BJ (cell line): Measurements from ENCODE around the gene HIVEP3. TPM values are rescaled to one million over a fixed set of nuclear protein-coding genes. Genes with fewer than 3 reads are reported as not detected.

Source experiments
- CTCF ChIA-PET: fragments of 350-600 bp; formaldehyde crosslinking; extraction: SDS; loops from one replicate; lab custom pipeline; 2021; ENCODE audit warnings: antibody characterized with exemption, inconsistent platforms; lab: Yijun Ruan, JAX
- POLR2A ChIA-PET: fragments of 300-600 bp; sonication (Branson Sonifier 250); formaldehyde crosslinking; extraction: SDS; loops from one replicate; lab custom pipeline; 2021; ENCODE audit warnings: antibody characterized with exemption; lab: Charles Lee
- DNase-seq: peaks from one replicate; pipeline ENCODE4 v3.0.0-alpha.2; 2011; ENCODE audit warnings: low read depth
- H3K27me3 ChIP-seq: 2 replicates; pipeline ENCODE4 v1.6.0; 2011; ENCODE audit warnings: low read length; ENCODE audit not compliant: control insufficient read depth, insufficient read depth
- H3K36me3 ChIP-seq: 2 replicates; pipeline ENCODE4 v1.5.1; 2011; ENCODE audit warnings: low read length; ENCODE audit not compliant: control insufficient read depth, insufficient read depth
- H3K4me3 ChIP-seq: 2 replicates; pipeline ENCODE4 v1.5.1; 2011; ENCODE audit warnings: low read depth, mild to moderate bottlenecking, control low read depth, low read length
- polyA plus RNA-seq: library from polyadenylated mRNA; depleted of rRNA; stranded (reverse); fragments of >200 nt; gene quantifications from 2 replicates; pipeline ENCODE4 v1.2.3, GENCODE V29; 2011
- TF ChIP-seq, protein P1 (sequence below): IDR thresholded peaks from 2 replicates; pipeline ENCODE4 v1.5.1; 2011; ENCODE audit warnings: low read depth, mild to moderate bottlenecking, control low read depth, inconsistent platforms, low read length, moderate library complexity; ENCODE audit not compliant: insufficient read depth

HIVEP3 gene
- polyA plus RNA-seq, 1 experiment, result 4.0 TPM

DNA sequence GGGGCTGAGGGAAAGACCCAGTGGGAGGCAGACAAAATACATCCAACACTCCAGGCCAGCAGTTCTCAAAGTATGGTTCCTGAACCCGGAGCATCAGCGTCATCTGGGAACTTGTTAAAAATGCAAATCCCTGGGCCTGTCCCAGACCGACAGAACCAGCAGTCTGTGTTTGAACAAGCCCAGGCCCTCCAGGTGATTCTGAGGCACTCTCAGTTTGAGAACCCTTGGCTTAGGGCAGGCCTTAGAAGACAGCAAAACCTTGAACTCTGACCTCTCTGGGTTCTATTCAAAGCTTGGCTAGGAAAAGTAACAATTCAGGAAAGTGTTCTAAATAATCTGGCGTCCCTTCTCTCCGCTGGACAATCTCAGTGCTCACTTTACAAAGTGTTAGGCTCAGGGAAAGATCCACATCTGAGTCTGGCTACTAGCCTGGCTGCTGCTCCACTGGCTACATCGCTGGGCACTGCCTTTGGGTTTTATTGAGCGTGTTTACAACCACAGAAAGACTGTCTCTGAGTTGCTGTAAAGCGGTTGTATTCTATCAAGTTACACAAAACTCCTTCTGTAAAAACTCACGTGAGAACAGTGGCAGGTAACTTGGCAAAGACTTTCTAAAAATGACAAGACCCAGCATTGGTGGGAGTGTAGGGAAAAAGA, 166.1 kb downstream of the HIVEP3 start:
- POLR2A ChIA-PET, result no interaction called here
- H3K27me3 ChIP-seq, result no peaks in the 10 kb centered on the region
- CTCF ChIA-PET, result no interaction called here
- TF ChIP-seq, protein P1, sequence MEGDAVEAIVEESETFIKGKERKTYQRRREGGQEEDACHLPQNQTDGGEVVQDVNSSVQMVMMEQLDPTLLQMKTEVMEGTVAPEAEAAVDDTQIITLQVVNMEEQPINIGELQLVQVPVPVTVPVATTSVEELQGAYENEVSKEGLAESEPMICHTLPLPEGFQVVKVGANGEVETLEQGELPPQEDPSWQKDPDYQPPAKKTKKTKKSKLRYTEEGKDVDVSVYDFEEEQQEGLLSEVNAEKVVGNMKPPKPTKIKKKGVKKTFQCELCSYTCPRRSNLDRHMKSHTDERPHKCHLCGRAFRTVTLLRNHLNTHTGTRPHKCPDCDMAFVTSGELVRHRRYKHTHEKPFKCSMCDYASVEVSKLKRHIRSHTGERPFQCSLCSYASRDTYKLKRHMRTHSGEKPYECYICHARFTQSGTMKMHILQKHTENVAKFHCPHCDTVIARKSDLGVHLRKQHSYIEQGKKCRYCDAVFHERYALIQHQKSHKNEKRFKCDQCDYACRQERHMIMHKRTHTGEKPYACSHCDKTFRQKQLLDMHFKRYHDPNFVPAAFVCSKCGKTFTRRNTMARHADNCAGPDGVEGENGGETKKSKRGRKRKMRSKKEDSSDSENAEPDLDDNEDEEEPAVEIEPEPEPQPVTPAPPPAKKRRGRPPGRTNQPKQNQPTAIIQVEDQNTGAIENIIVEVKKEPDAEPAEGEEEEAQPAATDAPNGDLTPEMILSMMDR, result no peak
- DNase-seq, result no peak
- no peak overlapping the region for H3K4me3 ChIP-seq
- H3K36me3 ChIP-seq, result no peaks in the 10 kb centered on the region

DNA sequence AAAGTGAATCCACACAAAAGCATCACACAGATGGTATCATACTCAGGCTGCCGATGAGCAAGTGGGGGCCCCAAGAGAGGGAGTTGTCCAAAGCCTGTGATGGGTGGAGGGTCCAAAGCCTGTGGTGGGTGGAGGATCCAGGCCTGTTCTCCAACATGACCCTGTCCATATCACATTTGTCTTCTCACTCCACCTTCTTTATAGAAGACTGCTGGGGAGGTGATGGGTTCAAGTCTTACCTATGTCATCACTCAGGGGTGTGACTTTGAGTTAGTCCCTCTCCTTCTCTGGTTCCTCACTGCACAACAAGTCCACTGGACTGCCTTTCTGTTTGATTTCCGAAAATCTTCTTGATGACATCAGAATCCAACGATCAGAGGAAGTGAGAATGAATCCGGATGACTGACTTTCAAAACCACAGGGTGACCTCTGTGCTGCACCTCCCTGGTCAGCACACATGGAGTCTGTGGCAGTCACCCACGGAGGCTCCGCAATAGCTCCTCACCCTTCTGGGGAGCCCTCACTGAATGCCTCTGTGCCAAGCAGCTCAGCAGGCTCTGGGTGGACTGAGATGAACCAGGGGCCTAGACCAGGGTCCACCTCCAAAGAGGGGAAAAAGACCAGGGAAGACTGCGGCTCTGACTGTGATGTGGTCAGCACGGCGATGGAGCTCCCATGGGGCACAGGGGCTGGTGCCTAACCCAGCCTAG, 166.8 kb downstream of the HIVEP3 start:
- H3K4me3 ChIP-seq, result no peak overlapping the region
- DNase-seq, result no peak
- H3K27me3 ChIP-seq, result no peaks in the 10 kb centered on the region
- H3K36me3 ChIP-seq, result no peaks in the 10 kb centered on the region
- TF ChIP-seq, protein P1, result no peak
- ChIA-PET CTCF (no interaction called here), POLR2A (no interaction called here)

DNA sequence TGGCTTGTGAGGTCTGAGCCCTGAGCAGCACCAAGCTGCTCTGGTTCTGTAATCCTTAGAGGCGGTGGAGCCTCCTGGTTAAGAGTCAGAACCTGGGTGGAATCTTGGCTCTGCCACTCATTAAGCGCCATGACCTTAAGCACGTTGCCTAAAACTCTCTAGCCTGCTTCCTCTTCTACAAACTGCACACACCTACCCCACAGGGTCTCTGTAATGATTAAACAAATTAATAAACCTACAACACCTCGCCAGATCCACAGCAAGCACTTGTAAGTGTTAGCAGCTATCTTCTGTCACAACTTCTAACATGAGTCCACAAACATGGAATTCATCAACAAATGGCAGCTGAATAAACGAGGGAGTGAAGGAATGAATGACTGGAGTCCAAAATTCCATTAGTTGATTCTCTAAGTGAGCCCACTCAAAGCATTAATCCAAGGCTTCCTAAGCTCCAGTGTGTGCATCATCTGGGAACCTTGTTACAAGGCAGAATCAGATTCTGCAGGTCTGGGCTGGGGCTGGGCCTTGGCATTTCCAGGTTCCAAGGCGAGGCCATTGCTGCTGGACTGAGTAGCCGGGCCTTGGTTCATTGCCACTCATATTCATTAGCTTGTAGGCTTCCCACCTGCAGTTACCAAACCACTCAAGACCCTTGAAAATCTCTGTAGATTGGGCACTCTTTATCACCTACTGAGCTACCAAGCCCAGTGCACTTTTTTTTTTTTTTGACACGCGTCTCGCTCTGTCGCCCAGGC, 168.6 kb downstream of the HIVEP3 start:
- Histone ChIP-seq H3K4me3 (no peak overlapping the region), H3K36me3 (no peaks in the 10 kb centered on the region), H3K27me3 (no peaks in the 10 kb centered on the region)
- ChIA-PET CTCF (interaction anchor here (0.6 to 1.3 kb wide), 2 partner anchors 21 to 36 kb away, joined by 3 read pairs; no protein-coding TSS in a partner anchor), POLR2A (interaction anchor here (0.6 kb wide), 1 partner anchor 37 kb away, joined by 4 read pairs; no protein-coding TSS in a partner anchor)
- TF ChIP-seq, protein P1, result no peak
- no peak for DNase-seq

DNA sequence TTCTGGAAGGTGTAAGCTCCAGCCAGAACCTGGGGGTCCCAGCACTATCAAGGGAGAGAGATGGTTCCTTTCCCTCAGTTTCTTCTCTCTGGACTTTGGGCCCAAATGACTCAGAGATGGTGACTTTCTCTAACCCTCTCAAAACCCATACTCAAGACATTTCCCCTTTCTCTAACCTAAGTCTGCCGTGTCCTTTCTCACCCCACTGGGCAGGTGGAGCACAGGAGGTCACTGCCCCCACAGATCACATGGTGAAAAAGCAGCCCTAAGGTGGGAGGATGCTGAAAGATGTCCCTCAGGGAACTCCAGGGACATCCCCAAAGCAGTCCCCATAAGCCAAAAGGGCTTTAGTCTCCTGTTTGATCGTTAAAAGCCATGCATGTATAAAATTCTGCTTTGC, 173.7 kb downstream of the HIVEP3 start:
- H3K4me3 ChIP-seq, result no peak overlapping the region
- ChIA-PET POLR2A (no interaction called here), CTCF (interaction anchor here (0.7 kb wide), 1 partner anchor 67 kb away, joined by 3 read pairs; no protein-coding TSS in a partner anchor)
- no peaks in the 10 kb centered on the region for H3K27me3 ChIP-seq
- no peaks in the 10 kb centered on the region for H3K36me3 ChIP-seq
- DNase-seq, result no peak
- TF ChIP-seq, protein P1, result no peak

DNA sequence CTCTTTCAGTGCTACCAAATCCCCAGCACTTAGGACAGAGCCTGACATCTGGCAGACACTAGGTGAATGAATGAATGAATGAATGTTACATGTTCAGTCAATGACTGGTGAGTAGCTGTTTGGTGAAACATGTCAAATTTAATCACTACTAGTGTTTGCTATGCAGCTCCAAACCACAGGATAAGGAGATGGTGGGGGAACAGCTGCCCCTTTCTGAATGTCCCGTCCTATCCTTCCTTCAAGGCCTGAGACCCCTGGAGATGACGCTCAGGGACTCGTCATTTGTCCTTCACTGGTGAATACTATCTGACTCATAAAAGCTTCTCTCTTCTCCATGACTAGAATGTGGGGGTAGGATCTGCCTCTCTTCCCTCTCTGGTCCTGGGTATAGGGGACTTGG, 175.4 kb downstream of the HIVEP3 start:
- Histone ChIP-seq H3K36me3 (no peaks in the 10 kb centered on the region), H3K27me3 (no peaks in the 10 kb centered on the region), H3K4me3 (no peak overlapping the region)
- no peak for DNase-seq
- ChIA-PET POLR2A (no interaction called here), CTCF (no interaction called here)
- TF ChIP-seq, protein P1, result no peak
